Astrocyte (in vitro differentiated cells and primary cell): Measurements from ENCODE around the gene PTPRD.

Experiments used
- CTCF ChIP-seq: IDR thresholded peaks from 2 replicates; pipeline ENCODE4 v1.5.1; 2011; ENCODE audit warnings: low read depth, mild to moderate bottlenecking, inconsistent platforms, low read length, moderate library complexity; ENCODE audit not compliant: insufficient read depth
- EZH2 ChIP-seq: IDR thresholded peaks from 2 replicates; pipeline ENCODE4 v1.6.1; 2012; ENCODE audit warnings: mild to moderate bottlenecking, low read length, inconsistent platforms; ENCODE audit not compliant: insufficient read depth

DNA sequence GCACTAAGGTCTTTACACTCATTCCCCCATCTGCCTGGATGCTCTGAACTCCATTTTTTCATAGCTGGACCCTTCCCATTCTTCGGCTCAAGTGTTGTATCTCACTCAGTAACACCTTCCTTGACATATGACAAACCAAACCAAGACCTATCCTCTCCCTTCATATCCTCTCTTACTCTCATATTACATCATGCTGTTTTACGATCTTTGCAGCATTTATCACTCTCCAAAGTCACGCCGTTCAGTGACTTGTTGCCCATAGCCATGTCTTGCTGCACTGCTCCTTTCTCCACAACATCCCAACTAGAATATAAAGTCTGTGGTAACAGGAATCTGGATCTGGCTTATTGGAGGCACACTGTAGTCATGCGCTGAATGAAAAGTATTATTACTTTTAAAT is 1889.6 kb downstream of the PTPRD start:
- TF ChIP-seq CTCF (no peak), EZH2 (no peak)
